ENCODE measurements around the gene KHNYN.

DNA sequence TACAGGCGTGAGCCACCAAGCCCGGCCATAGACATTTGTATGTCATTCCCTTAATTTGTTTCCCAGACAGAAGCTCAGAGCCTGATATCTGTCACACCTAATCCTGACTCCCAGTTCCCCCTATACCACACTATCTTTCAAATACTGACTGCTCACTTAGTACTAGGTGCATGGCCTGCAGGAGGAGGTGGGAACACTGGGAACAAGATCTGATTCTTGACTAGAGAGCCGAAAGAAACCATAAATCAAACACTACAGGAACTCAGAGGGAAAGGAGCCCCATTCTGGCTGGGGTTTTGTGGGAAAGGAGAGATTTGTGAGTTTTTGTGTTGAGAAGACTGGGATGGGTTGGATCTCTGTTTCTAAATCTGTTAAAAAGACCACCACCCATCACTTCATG, 4.9 kb downstream of the KHNYN start:
- TF ChIP-seq, protein P1, sequence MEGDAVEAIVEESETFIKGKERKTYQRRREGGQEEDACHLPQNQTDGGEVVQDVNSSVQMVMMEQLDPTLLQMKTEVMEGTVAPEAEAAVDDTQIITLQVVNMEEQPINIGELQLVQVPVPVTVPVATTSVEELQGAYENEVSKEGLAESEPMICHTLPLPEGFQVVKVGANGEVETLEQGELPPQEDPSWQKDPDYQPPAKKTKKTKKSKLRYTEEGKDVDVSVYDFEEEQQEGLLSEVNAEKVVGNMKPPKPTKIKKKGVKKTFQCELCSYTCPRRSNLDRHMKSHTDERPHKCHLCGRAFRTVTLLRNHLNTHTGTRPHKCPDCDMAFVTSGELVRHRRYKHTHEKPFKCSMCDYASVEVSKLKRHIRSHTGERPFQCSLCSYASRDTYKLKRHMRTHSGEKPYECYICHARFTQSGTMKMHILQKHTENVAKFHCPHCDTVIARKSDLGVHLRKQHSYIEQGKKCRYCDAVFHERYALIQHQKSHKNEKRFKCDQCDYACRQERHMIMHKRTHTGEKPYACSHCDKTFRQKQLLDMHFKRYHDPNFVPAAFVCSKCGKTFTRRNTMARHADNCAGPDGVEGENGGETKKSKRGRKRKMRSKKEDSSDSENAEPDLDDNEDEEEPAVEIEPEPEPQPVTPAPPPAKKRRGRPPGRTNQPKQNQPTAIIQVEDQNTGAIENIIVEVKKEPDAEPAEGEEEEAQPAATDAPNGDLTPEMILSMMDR (conservative IDR thresholded peaks at IDR 0.05), result no peak
- TF ChIP-seq EZH2 (IDR thresholded peaks at IDR 0.05; ENCODE audit: low read depth), result no peak
